DMS114 treated with DMSO at 0.1 percent for 48 hours (cell line): Measurements from ENCODE around the gene STK40.

Experiments
- DNase-seq: peaks from one replicate; lab custom pipeline; 2025; ENCODE audit not compliant: unreplicated experiment; lab: John Stamatoyannopoulos, UW

The STK40 gene

DNA sequence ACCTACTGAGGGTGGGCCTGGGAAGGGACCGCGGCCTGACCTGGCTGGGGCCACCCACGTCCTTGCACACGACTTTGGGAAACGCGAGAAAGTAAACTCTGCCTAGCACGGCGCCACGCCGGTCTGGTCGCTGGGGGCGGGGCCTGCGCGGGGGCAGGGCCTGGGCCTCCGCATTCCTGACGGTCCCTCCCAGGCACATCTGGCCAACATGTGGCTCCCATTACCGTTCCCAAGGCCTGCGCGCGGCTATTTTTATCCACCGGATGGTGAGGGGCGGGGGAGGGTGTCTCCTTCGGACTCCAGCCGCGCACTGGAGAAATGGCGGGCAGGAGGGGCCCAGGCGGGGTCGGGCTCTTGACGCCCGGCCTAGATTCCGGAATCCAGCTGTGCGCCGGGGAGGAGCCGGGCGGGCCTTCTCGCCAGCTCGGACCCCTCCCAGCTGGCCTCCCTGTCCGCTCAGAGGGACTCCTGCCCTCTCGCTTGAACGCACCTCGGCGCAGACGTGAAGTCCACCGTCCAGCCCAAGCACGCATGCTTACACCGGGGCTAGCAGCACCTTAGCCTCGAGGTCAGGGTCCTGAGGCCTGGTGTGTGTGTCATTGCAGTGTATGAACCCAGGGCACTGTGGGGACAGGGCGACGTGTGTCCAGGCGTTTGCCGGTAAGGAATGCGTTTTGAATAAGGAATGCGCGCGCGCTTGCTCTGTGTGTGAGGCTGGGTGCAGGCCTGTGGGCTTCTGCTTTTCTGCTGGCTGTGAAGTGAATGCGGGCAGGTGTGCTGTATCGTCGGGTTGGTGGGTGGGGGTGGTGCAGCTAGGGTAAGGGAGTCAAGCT is 64.4 kb downstream of the STK40 start:
- no peak for DNase-seq

DNA sequence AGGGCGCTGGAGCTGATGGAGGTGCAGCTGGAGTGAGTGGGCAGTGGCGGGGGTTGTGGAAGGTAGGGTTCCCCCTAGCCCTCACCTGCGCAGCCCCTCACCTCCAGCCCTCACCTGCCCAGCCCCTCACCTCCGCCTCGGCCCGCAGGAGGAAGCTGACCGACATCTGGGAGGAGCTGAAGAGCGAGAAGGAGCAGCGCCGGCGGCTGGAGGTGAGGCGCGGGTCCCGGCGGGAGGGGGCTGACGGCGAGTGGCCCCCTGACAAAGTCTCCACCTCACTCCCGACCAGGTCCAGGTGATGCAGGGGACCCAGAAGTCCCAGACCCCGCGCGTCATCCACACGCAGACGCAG is 65.0 kb downstream of the STK40 start:
- no peak for DNase-seq

DNA sequence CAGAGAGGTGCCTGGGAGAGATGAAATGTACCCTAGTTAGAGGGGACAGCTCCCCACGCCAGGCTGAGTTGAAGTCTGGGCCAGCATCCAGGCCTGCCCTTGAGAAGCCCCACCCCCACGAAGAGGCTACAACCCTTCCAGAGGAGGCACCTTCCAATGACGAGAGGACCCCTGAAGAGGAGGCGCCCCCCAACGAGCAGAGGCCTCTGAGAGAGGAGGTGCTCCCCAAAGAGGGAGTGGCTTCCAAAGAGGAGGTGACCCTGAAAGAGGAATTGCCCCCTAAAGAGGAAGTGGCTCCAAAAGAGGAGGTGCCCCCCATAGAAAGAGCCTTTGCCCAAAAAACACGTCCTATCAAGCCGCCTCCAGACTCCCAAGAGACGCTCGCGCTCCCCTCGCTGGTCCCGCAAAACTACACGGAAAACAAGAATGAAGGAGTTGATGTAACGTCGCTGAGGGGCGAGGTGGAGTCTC is 65.4 kb downstream of the STK40 start:
- DNase-seq, result no peak

DNA sequence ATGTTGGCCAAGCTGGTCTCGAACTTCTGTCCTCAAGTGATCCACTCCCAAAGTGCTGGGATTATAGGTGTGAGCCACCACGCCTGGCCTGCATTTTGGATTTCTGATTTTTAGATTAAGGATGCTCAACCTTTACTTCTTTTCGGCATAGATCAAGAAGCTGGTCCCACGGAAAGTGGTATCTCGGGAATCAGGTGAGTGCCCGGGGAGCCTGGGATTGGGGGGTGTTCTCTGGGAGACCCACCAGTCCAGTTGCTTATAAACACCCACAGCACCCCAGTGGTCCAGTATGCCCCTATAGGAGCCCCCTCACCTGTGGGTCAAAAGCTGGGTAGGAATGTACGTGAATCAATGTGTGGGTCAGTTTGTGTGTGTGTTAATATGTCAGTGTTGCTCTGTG is 76.3 kb downstream of the STK40 start:
- no peak for DNase-seq

DNA sequence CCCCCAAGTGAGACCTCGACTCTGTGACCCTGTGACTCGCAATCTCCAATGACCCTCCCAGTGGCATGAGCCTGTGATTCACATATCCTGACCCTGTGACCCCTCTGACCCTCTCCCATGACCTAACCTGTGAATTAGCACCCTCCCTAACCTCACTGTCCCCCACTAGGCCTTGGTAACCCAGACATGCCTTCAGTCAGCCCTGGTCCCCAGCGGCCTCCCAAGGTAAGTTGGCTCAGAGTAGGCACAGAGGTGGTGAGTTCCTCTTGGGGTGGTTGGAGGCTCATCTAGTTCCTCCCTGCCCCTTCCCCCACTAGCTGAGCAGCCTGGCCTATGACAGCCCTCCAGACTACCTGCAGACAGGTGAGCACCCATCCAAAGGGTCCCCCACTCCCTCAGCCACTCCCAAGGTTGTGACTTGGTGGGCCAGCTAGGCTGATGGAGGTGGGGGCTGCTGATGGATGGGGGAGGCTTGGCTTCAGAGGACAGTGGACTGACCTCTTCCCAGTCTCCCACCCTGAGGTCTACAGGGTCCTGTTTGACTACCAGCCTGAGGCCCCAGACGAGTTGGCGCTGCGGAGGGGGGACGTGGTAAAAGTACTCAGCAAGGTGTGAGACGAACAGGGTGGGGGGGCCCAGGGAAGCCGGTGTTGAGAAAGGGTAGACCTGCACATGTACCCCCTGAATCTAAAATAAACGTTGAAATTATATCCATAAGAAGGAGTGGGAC is 78.0 kb downstream of the STK40 start:
- DNase-seq, result no peak

DNA sequence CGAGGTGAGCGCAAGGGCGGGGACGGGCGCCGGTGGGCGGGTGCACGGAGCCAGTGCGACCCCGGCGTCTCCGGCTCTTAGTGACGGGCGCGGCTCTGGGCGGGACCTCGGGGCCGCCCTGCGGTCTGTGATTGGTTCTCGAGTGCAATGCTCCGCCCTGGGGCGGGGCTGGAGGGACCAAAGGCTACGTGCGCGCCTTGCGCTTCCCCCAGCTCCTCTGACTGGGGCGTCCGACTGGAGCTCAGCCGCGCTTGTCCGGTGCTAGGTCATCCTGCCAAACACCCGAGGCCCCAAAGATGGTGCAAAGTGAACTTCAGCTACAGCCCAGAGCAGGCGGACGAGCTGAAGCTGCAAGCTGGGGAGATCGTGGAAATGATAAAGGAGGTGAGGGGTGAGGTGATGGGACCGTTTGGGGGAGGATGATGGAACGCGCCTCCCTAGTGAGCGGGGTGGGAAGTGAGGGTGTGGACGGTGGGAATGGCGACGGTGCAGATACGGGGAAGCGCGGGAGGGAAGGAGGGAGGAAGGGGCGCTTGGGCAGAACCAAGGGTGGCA is 78.7 kb downstream of the STK40 start:
- peak; percentile 93 for DNase-seq

DNA sequence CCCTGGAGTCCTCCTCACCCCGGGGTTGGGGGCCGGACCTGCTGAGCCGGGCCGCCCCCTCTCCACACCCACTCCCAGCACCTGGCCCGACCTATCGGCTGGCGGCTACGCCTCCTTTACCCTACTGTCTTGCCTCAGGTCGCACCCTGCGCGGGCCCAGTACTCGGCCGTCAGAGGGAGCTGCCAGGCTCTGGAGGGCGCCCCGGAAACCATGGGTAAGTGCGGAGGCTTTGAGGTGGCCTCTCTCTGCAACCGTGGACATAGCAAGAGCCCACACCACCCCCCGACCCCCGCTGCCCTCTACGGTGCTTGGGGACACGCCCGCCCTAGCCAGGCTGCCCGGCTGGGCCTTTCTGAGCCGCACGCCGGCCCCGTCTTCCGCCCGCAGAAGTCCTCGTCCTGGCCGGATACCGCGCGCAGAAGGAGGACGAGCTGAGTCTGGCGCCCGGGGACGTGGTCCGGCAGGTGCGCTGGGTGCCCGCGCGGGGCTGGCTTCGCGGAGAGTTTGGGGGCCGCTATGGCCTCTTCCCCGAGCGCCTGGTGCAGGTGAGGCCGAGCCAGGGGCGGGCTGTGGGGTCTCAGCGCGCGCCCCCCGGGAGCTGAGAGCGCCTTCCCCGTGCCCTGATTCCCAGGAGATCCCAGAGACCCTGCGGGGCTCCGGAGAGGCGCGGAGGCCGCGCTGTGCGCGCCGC is 79.4 kb downstream of the STK40 start, which contains the start of gene SH3D21:
Gene SH3D21 (plus strand): TSS at position 159 of the 692 bp plus-strand sequence. CDS start 53 bp downstream, at position 212.
- peak; percentile 47 for DNase-seq

DNA sequence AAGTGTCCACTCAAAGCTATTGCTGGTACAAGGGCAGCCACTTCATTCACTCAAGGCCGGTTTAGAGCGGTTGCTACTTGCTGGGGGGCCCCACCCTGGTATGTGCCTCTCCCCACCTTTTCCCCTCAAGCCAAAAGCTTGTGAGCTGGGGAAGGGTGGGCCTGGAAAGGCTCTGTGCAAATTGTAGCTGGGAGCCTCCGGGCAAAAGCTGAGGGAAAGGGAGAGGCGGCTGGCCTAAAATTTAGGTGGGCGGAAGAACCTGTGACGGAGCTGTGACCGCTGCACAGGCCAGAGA is 79.9 kb downstream of the STK40 start:
- DNase-seq, result no peak

DNA sequence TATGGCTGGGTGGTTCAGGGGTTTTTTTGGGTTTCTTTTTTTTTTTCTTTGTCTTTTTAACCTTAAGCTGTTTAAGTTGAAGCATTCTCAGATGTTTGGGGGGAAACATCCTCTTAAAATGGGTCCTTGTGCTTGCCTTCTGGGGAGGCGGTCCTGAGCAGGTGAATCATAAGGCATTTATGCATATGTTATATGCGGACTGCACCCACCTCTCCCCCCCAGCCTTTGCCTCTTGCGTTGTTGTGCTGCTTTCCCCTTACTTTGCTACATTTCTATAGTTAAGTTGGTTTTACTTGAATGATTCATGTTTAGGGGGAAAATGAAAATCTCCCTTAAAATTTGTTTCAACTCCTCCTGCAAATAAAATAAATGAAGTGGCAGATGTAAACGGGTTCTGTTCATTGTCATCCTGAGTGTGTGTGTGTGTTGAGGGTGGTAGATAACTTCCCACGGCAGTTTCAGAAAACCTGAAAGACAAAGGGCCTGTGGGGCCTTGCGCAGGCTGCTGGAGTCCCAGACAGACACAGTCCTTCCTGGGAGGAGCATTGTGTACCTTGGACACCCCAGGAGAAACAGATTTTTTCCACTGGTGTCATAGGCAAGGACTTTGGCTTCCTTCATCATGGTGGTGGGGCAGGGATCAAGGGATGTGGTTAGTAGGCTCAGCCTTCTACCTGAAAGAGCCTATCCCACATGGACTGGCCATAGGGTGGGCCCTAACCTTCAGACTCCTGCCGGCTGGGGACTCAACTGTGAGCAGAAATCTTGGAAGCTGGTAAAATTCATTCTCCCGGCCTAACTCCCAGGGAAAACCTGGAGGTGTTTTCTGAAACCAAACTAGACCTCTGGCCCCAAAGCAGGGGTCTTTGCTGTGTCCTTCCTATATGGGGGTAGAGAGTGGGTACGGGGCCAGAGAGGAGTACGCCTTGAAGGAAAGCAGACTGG is 80.5 kb downstream of the STK40 start:
- DNase-seq, result no peak

DNA sequence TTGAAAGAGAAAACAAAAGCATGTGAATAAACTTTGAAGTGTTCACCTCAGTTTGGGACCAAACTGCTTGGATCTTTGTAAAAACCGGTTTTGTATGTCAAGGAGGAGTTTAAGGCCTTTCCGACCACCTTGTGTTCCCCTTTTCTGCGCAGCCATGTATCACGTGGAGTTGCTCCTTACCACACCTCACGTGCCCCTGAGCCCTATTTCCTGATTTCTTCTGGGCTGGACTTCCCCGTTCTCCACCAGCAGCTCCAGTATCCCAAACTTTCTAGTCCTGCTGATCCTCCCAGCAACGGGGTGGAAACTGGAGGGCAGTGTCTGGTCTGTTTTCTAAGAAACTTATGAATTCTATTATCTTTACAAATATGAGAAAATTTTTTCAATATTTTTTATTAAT is 81.2 kb downstream of the STK40 start:
- DNase-seq, result no peak

DNA sequence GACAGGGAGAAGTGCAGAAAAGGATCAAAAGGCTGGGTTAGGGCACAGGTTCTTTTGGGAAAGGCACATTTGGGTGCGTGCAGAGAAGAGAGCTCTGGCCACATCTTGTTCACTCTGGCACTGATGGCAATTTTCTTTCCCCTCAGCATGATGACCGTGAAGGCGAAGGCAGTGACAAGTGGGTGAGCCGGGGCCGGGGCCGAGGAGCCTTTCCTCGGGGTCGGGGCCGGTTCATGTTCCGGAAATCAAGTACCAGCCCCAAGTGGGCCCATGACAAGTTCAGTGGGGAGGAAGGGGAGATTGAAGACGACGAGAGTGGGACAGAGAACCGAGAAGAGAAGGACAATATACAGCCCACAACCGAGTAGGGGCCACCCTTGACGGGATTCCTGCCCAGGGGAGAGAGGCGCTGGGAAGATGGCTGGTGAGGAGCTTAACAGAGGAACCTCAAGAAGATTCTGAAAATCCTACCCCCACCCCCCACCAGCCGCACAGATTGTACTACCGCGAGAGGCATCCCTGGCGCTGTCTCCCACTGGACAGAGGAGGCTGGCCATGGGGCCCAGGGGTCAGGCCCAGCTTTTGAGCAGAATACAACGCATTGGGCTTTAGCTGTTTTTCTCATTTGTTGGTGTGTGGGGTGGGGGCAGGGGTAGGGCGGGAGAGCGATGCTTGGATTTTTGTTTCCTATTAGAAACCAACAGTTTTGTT is 81.9 kb downstream of the STK40 start:
- DNase-seq, result no peak

DNA sequence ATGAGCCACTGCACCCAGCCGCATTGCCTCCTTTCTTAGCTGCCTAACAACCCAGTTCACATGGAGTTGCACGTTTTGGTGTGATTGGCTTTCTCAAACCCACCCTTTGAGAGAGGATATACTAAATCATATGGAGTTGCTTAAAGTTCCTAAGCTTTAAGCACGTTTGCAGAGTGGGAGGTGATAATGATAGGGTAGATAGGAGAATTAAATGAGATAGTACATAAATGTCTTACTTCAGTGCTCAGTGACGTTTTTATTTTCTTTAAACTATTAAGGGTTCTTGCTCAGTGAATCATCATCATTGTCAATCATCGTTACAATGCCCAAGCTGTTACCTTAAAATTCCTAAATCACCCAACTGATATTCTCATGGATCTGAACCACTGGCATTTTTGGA is 82.5 kb downstream of the STK40 start:
- no peak for DNase-seq

DNA sequence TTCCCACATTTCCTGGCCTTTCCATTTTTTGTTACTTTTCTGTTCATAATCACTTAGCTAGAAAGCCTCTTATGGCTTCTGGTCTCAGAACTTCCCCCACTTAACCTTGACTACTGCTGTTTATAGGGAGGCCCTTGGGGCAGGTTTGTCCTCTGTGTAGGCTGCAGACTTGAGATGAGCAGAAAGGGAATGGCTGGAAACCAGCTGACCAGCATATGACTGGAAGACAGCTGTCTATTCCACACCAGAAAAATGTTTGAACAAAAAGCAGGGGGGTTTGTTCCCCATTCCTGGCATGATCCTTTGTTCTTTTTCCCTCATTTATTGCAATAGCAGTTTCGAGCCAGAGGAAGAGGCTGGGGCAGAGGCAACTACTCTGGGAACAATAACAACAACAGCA is 84.5 kb downstream of the STK40 start:
- no peak for DNase-seq

DNA sequence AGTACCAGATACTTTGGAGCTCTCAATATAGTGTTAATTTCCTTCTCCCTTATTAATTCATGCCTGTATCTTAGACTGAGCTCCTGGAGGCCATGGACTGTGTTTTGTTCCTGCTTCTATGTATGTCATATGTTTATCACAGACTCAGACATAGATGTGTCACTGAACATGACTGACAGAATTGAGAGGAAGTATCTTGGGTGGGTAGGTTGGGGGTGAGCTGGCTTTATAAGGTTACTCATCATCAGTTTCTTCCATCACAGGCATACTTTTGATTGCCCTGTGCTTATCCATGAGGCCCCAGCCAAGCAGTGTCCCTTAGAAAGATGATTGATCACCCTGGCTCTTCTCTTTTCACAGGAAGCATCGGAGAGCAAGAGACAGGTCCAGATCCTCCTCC is 85.2 kb downstream of the STK40 start:
- DNase-seq, result no peak

DNA sequence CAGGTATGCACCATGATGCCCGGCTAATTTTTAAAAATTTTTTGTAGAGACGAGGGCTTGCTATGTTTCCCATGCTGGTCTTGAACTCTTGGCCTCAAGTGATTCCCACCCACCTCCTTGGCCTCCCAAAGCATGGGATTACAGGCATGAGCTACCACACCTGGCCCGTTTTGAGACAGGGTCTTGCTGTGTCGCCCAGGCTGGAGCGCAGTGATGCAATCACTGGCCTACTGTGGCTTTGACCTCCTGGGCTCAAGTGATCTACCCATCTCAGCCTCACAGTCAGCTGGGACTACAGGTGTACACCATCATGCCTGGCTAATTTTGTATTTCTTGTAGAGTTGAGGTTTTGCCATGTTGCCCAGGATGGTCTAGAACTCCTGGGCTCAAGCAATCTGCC is 87.1 kb downstream of the STK40 start:
- DNase-seq, result no peak

DNA sequence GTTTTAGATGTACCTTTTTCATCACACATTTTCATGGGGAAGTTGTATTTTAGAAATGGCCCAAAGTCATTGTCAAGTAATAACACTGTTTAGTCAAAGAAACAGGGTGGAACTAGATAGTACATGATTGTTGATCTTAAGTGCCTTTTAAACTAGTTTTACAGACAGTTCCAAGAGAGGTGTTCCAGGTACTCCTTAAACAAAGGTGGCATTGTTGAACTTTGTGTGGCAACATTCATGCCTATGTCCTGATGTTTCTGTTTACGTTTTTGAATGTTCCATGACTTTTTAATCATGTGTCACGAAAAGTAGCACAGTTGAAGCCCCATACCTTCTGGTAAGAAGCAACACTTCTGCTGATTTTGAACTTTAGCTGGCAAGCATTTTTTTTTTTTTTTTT is 88.7 kb downstream of the STK40 start:
- DNase-seq, result no peak

DNA sequence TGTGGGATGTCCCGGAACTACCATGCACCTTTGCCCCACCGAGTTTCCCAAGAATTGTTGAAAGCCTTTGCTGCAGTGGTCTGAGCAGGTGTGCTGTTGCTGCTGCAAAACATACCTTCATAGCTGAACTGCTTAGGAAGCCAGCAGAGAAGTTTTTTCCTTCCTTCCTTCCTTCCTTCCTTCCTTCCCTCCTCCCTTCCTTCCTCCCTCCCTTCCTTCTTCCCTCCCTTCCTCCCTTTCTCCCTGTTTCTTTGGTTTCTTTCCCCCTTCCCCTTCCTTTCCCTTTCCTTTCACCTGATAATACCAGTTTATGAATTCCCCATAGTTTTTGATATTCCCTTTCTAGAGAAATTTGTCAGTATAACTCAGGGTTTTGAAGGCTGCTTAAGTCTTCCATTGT is 90.3 kb downstream of the STK40 start:
- DNase-seq, result no peak
